Kidney tubule cell (primary cell): ENCODE measurements around the gene TUBB4B.
A peak's percentile ranks its signal among the peaks of the same experiment; 100 is the strongest.

ENCODE experiments used
- DNase-seq: peaks from one replicate; pipeline ENCODE4 v3.0.0-alpha.2; 2018; ENCODE audit warnings: low spot score

Gene TUBB4B

DNA sequence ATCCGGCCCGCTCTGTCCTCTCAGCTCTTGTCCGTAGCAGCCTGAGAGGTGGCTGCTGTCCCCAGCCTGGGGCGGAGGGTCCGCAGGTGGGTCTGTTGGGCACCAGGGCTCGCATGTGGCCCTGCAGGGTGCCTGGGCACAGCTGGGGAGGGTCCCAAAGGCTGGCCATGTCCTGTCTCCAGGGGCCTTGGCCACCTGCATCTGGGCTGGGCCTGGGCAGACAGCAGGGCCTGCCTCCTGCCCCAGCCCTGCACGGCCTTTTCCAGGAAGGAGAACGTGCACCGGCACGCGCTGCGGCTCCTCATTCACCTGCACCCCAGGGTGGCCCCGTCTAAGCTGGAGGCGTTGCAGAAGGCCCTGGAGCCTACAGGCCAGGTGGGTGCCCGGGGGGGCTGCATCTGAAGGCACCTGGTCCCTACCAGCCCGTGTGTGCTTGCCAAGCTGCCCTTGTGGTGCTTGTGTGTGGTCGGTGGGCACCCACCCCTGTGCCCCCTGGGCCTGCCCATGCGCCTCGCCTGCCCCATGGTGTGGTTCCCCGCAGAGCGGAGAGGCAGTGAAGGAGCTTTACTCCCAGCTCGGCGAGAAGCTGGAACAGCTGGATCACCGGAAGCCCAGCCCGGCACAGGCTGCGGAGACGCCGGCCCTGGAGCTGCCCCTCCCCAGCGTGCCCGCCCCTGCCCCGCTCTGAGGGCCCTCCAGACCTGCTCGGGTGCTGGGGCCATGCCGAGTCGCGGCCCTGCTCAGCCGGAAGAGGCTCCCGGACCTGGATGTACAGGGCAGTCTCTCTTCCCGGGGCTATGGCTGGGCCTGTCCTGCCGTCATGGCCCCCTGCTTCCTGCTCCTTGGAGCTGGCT, 31.4 kb downstream of the TUBB4B start:
- no peak for DNase-seq

DNA sequence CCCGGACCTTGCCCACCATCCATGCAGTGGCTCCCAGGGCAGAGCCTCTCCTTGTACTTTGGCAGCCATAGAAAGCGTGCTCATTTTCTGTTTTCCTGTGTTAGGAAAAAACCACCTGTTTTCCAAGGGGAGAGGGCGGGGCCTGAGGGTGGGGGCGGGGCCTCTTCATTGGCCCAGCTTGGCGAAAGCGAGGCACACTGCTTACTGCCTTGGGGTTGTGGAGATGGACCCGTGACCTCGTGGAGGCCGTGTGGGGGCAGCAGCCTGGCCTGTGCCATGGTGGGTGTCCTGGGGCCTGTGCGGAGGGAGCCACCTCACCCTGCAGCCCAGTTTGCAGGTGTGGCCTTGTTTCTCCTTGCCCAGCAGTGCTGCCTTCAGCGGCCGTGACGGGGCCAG, 32.0 kb downstream of the TUBB4B start:
- DNase-seq = no peak

DNA sequence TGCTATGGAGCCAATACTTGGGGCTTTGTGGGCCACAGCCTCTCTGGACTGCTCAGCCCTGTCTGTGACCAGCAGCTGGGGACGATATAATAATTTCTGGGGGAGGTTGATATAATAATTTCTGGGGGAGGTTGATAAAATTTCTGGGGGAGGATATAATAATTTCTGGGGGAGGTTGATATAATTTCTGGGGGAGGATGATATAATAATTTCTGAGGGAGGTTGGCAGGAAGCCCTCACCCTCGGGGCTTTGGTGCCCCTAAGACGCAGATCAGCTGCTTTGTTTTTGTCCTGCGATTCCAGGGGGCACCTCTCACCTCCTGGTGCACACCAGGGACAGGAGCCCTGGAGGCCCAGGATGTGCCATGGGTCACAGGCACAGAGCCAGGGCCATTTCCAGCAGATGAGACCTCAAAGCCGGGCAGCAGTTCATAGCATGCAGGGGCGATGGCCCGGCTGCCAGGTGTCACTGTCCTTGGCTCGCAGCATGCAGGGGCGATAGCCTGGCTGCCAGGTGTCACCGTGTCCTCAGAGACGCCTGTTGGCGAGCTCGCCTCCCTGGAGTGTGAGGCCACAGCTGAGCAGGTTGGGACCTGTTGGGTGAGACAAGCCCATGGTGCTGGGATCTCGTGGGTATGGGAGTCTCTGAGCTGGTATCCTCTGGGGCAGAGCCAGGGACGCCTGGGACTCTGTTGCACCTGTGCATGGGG, 32.7 kb downstream of the TUBB4B start:
- no peak for DNase-seq

DNA sequence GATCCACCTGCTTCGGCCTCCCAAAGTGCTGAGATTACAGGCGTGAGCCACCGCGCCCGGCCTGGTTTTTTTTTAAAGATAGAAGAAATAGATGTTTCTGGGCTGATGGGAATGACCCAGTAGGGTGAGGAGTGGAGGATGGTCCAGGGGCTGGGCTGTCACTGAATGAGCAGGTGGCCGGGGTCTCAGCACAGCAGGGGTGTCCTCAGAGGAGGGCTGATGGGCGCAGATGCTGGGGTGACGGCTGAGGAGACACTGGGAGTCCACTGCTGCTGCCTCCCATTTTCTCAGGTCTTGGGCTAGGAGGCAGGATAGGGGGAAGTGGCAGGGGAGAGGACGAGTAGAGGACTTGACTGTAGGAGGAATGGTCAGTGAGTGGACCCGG, 34.1 kb downstream of the TUBB4B start:
- DNase-seq = no peak

DNA sequence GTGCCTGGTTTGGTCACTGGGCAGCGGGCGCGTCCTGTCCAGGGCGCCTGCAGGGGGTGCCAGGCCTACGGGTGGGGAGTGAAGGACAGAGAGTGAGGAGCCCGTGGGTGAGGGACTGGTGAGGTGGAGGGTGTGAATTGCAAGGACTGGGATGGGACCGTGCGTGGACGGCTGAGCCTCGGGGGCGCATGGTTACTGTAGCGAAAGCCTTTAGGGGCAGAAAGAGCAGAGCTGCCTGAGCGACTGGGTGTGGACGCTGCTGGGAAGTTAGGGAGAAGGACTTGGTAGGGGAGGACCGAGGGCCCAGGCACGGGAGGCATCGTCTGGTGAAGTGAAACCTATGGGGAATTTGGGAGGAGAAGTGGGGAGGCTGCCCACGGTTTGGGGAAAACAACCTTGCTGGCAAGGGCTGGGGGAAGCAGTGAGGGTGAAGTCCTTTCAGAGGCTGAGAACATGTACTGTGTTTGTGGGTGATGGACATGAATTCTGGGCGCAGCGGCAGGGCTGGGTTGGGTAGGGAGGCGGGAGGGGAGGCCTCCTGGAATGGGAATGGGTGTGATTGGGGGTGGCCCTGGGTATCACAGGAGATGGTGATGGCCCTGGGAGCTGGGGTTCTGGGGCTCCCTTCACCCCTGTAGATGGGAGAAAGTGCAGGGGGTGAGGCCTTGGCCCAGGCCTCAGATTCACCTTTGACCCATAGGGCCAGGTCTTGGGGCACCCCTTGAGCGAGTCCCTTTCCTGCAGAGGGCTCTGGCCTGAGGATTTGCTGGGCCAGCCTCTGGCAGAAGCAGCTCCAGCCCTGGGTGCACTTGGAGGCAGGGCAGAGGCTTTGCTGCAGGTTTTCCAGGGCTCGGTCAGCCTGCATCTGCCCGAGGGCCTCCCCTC, 34.7 kb downstream of the TUBB4B start:
- DNase-seq = no peak

DNA sequence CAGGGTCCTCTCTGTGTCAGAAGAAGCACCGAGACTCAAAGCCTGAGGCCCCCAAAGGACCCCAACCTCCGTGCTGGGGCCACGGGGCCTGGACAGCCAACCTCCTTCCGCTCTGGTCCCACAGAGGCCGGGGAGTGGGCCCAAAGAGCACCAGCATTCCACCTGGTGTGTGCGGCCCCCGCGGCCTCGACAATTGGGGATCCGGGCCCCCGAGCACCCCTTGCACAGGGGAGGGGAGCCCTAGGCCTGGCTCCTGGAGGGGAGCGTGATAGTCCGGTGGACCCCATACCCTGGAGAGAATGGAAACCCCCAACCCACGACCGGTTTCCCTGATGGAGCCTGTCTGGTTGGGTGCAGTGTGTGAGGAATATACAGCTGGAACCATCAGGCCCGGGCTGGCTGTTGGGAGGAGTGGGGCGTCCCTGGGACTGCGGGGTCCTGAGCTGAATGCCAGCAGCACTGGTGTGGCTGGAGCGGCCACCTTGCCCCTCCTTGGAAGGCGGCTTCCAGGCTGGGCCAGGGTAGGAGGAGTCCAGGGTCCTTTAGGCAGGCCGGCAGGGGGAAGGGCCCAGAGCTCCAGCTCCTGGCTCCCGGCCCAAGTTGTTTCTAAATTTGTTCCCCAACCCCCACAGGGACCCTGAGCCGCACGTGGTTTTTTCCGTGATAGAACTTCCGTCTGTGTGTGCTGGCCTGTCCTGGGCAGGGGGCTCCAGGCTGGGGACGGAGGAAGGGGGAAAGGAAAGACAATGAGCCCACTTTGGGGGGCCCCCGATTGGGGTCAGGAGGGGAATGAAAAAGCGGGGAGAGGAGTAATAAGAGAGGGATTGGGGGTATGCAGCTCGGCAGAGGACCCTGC, 35.6 kb downstream of the TUBB4B start:
- peak; percentile 53 for DNase-seq

DNA sequence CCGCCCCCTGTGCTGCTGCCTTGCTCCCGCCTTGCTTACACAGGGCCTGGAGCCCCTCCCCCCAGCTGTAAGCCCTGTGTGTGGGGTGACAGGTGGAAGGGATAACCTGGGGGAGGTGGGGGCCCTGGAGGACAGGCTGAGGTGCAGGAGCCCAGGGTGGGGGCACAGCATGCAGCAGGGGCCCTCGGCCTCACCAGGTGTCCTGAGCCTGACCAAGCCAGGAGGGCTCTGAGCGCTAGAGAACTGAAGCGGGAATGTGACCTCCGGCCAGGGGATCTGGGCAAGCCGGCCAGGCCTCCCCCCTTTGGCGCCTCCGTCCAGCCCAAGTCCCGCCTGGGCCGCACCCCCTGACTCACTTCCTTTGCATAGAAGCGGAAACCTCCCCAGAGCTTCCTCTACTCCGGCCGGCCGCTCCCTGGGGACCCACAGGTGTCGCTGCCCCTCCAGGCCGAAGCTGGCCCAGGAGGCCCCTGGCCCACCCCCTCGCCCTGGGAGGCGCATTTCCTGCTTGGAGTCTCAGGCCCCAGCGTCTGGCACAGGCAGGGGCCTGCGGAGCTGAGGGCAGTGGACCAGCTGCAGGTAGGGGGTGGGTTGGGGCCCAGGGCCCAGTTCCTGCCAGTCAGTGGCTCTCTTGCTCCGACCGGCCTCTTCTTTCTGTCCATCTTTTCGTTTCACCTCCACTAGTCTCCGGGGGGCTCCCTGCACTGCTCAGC, 36.4 kb downstream of the TUBB4B start, which contains the start of gene TOR4A:
TOR4A (plus strand) TSS at position 398 of the 713 bp plus-strand sequence. CDS start 964 bp downstream, outside the sequence.
- peak; percentile 96 for DNase-seq

DNA sequence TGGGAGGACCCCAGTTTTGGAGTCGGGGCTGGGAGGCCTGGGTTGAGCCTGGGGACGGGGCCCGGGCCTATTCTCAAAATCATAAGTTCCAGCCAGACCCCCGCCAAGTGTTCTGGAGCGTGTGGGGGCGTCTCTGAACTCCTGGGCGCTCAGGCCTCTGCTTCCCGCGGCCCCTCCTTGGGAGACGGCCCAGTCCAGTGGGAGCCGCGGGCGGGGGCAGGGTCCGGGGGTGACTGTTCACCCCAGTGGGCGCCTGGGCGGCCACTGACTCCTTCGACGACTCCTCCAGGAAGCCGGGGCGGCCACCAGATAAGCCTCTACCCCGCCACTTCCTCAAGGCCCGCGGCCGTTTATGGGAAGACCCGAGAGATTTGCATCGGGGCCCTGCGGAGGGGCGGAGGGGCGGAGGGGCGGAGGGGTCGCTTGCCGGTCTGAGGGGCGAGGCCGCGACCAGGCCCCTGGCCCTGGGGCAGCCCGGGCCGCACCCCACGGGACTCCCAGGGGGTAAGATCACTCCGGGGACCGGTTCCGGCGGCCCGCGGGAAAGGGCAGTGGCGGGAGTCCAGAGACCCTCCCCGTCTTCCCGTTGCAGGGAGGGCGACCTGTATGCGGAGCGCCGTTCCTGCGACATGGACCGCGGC, 37.1 kb downstream of the TUBB4B start:
- peak; percentile 35 for DNase-seq

DNA sequence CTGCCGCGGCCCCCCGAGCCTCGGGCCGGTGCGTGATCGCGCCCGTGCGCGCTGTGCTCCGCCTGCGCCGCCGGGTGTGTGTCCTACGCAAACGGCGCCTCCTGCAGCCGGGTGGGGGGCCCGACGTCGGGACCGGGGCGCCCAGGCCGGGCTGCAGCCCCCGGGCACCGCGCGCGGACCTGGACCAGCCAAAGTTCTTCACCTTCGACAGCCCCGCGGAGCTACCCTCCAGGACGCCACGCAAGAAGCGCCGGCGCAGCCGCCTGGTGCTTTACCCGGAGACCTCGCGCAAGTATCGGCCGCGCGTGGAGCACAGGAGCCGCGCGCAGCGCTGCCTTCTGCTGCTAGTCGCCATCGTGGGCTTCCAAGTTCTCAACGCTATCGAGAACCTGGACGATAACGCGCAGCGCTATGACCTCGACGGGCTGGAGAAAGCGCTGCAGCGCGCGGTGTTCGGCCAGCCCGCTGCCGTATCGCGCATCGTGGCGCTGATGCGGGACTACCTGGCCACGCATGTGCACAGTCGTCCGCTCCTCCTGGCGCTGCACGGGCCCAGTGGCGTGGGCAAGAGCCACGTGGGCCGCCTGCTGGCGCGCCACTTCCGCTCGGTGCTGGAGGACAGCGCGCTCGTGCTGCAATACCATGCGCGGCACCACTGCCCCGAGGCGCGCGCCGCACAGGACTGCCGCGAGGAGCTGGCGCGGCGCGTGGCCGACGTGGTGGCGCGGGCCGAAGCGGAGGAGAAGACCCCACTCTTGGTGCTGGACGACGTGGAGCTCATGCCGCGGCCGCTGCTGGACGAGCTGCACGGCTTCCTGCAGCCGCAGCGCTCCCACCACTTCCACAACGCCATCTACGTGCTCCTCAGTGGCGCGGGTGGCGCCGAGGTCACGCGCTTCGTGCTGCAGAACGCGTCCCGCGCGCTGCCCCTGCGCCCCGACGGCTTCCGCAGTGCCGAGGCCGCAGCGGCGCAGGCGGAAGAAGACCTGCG, 37.9 kb downstream of the TUBB4B start:
- DNase-seq = no peak

DNA sequence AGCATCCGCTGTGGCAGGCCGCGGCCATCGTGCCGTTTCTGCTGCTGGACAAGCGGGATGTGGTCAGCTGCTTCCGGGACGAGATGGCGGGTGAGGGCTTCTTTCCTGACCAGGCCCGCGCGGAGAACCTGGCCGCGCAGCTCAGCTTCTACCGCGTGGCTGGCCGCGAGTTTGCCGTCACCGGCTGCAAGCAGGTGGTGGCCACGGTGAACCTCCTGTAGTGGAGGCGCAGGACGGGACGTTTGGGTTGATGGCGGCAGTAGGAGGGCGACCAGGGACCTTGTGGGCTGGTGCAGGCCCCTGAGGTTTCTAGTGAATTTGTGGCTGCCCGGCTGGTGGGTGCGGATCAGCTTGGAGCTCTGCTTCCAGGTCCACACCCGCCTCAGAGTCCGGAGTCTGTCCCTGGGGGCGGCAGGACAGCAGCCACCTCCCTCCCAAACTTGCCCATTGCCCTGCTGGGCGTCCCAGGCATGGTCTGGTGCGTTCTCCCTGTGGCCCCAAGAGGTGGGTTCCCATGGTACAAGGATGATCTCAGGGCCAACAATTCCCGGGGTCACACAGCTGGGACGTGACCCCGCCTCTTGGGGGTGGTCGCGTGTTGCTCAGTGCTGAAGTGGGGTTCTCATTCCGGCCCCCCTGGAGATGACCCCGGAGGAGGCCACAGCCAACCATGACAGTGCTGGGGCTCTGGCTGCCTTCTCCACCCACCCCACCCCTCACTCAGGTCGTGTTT, 38.8 kb downstream of the TUBB4B start:
- DNase-seq = no peak

DNA sequence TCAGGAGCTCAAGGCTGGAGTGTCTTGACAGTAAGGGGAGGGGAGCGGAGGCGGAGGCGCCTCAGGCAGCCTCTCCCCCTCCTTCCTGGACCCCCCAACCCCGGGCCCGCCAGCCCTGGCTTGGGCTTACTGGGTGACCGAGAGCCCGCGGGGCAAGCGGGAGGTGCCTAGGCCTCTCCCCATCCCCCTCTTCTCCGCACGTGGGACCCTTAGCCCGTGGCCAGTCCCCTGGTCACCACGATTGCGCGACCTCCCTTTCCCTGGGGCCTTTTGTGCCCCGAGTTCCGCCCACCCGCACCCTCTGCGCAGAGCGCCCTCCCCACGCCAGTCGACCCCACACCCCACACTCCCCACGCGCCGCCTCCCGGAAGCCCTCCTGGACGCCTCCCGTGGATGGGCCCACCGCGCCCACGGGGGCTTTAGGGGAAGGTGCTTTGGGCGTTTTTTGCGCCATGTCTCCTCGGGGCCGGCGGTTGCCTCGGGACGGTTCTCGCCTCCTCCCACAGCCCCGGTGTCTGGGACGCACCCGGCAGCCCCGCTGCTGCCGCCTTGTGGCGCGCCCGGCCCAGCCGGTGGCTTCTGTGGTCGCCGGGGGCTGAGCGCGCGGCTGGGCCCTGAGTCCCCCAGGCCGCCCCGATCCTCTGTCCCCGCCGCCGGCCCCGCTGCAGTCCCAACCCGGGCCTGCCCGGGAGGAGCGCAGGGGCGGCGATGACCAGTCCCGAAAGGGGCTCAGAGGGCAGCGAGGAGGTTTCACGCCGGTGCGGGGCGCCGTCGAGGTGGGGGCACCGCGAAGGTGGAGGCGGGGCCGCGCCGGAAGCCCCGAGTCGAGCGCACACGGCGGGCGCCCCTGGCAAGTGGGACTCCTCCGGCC, 39.6 kb downstream of the TUBB4B start:
- no peak for DNase-seq

DNA sequence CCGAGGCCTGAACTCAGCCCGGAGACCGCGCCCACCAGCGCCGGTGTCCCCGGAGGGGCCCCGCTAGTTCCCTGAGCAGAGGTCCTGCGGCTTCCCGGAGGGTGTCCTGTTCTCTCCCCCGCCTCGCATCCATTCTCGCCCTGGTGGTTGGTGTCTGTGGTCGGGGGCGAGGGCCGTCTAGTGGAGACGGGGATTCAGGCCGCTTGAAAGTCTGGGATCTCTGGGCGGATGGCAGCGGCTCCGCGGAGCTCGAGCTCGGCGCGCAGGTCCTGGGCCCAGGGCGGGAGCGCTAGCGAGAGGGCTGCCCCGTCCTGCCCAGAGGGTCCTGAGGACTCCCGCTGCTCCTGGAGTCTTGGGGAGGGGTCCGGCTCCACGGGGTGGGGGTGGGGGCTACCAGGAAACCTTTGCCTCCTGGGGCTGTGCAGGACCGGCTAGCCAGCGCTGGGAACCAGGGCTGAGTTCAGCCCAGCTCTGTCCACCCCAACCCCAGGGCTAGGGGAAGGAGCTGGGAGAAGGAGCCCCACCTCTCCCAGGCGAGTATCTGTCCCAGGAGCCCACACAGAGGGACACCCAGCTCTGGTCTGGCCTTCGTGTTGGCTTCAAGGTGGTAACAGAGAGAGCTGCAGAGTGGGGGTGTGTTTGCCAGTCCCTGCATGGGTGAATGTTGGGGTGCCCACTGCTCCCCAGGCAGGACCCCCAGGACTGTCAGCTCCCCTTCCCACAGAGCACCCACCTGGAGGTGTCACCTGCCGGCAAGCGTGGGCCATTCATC, 40.4 kb downstream of the TUBB4B start:
- DNase-seq = no peak

DNA sequence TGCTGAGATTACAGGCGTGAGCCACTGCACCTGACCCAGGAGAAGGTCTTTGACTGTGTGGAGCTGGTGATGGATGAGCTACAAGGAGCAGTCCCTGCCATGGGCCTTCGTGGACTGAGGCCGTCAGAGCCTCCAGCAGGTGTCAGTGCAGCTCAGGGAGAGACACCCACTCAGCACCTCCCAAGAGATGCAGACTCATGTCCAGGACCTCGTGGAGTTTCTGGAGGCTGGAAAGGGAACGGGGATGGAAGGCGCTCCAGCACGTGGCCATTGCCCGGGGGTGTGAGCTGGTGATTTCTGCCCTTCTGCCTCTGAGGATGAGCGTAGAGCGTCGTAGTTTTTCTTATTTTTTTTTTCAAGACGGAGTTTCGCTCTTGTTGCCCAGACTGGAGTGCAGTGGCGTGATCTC, 45.9 kb downstream of the TUBB4B start:
- DNase-seq = peak; percentile 76

DNA sequence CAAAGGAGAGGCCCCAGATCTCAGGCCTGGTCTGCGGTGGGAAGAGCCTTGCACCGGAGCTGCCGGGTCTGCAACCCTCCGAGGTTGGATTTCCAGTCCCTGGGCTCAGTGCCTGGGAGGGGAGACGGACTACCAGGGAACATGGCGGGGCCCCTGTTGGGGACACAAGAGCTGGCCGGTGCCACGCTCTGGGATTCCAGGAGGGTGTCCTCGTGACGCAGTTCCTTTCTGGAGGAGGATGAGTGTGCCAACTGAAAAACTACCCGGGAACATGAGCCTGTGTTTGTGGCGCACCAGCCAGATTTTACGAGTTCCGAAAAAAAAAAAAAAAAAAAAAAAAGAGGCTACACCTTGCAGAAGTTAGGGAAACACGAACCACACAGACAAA, 52.0 kb downstream of the TUBB4B start:
- no peak for DNase-seq
